ENCODE data around the gene TMEM117.

TMEM117 gene

GRCh38 chr12:43835656-43836474, at the start of gene TMEM117:
TMEM117 (plus strand) TSS chr12:43836081.
- peak; percentile 17 to 27 for DNase-seq (ENCODE audit: low read depth in 2 of 2, low spot score in 1 of 2)

GRCh38 chr12:43786899-43787693, 48.8 kb upstream of the TMEM117 start:
- no peak for DNase-seq (ENCODE audit: low read depth in 2 of 2, low spot score in 1 of 2)

GRCh38 chr12:43789941-43790340, 45.9 kb upstream of the TMEM117 start:
- DNase-seq (ENCODE audit: low read depth in 2 of 2, low spot score in 1 of 2) = no peak

- DNase-seq (ENCODE audit: low read depth in 2 of 2, low spot score in 1 of 2) = no peak
These were observed 40.1 kb upstream of the TMEM117 start for GRCh38 chr12:43795716-43796280.

GRCh38 chr12:43797561-43798217, 38.2 kb upstream of the TMEM117 start:
- DNase-seq (ENCODE audit: low read depth in 2 of 2, low spot score in 1 of 2) = no peak

GRCh38 chr12:43805149-43805859, 30.6 kb upstream of the TMEM117 start:
- DNase-seq (ENCODE audit: low read depth in 2 of 2, low spot score in 1 of 2) = no peak

GRCh38 chr12:43805860-43806736, 29.8 kb upstream of the TMEM117 start, which contains the start of gene TWF1:
TWF1 (minus strand) TSS chr12:43806317; CDS start chr12:43806245, 72 bp downstream.
- peak; percentile 65 to 68 for DNase-seq (ENCODE audit: low read depth in 2 of 2, low spot score in 1 of 2)

DNA sequence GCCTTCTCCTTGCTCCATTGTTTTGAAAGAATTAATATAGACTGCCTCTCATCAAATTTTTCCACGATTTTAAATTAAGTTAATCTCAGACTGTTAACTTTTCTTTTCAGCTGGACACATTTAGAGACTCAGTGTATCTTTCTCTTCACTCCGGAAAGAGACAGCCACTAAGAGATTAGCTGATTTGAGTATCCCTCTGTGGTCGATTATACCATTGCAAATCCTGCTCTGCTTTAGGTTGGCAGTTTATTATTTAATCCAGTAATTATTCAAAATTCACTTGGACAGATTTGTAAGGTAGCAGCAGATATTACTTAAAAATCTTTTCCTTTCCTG, 29.2 kb upstream of the TMEM117 start:
- no peak for DNase-seq (ENCODE audit: low read depth in 2 of 2, low spot score in 1 of 2)

DNA sequence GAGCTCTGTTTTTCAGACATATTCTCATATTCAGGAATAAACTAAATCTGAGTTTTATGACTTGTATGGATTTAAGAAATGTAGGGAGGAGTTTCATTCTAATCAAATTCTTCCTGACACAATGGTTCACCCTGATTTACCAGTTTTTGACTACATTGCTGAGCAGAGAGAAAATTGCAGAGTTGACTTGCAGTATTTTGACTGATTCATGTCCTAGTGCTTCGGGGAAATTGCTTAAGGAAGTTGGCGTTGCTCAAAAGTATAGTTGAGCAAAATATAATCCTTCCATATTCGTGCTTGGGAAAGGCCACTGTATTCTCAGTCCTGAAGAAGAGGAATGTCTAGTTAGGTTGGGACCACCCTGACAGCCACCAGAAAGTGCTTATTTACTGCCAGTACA, 28.5 kb upstream of the TMEM117 start:
- no peak for DNase-seq (ENCODE audit: low read depth in 2 of 2, low spot score in 1 of 2)

DNA sequence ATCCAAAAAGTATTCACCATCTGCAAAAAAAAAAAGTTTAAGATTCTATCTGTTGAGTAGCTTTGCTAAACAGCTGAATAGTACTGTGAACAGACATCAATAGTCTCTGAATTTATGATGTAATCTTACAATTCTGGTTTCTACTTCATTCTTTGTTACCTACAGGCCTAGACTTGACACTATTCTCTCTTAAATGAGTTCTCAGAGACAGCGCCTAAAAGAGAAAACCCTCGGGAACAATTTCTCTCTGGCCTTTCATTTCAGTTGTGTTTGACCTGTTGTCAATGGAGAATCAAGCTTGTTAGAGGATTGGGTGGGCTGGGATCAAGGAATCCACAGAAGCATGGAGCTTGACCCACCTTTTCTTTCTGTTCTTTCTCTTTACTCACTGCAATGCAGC, 23.8 kb upstream of the TMEM117 start:
- no peak for DNase-seq (ENCODE audit: low read depth in 2 of 2, low spot score in 1 of 2)

DNA sequence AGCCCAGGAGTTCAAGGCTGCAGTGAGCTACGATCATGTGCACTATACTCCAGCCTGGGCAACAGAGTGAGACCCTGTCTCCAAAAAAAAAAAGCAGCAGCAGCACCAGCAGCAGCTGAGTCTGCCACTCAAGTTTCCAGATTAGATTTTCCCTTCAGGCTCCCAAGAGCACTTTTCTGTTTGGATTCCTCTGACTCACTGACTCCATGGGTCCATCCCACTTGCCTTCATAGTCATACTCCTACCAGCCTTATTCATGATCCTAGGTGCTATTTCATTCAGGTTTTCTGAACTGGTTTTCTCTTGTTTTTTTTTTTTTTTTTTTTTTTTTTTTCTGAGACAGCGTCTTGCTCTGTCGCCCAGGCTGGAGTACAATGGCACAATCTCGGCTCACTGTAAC, 23.0 kb upstream of the TMEM117 start:
- no peak for DNase-seq (ENCODE audit: low read depth in 2 of 2, low spot score in 1 of 2)

GRCh38 chr12:43815416-43815815, 20.5 kb upstream of the TMEM117 start:
- DNase-seq (ENCODE audit: low read depth in 2 of 2, low spot score in 1 of 2) = no peak

DNA sequence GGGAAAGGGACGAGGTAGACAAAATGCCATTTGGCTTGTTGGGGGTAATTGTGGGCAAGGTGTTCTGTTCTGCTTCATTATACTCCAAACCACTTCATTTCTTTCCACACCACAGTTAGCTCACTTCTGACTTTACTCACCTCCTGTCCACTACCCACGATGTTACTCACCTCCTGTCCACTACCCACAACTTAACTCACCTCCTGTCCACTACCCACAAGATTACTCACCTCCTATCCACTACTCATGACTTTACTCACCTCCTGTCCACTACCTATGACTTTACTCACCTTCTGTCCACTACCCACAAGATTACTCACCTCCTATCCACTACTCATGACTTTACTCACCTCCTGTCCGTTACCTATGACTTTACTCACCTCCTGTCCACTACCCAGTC, 19.7 kb upstream of the TMEM117 start:
- no peak for DNase-seq (ENCODE audit: low read depth in 2 of 2, low spot score in 1 of 2)

DNA sequence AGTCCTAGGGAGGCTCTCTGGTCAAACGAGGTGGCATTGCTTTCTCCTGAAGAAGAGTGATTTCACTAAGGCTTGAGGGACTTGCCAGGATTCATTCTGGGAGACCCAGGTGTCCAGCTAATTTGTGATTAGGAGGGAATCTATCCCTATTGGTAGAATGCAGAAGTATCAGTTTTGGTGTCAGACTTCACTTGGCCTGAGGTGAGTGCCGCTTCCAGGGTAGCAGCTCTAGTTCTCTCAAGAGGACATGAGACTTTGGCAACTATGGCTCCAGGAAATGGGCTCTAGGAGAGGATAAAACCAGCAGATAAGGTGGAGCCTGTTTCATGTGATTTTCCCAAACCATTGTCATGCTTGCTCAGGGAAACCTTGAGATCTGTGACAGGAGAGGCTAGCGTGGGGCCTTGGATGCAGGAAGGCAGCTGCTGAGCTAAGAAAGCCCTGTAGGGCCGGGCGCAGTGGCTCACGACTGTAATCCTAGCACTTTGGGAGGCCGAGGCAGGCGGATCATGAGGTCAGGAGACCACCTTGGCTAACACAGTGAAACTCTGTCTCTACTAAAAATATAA, 11.6 kb upstream of the TMEM117 start:
- no peak for DNase-seq (ENCODE audit: low read depth in 2 of 2, low spot score in 1 of 2)

DNA sequence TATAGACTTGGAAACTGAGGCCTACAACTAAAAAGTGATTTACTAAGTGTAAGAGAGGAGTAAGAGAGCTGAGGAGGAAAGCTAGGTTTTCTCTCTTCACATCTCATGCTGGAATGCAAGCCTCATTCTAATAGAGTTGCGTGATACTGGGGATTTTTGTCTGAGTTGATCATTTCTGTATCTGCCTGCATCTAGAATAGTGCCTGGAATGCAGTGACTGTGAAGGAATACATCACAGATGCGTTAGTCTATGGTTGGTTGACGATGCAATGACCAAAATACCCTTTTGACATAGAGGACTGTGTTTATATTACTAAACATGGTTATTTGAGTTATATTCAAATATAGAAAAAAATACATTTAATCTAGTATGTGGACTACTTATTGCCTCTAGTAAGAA, 9.2 kb upstream of the TMEM117 start:
- DNase-seq (ENCODE audit: low read depth in 2 of 2, low spot score in 1 of 2) = no peak

GRCh38 chr12:43827093-43827492, 8.8 kb upstream of the TMEM117 start:
- DNase-seq (ENCODE audit: low read depth in 2 of 2, low spot score in 1 of 2) = no peak

GRCh38 chr12:43832463-43833168, 3.3 kb upstream of the TMEM117 start:
- no peak for DNase-seq (ENCODE audit: low read depth in 2 of 2, low spot score in 1 of 2)

- no peak for DNase-seq (ENCODE audit: low read depth in 2 of 2, low spot score in 1 of 2)
These were observed 621 bp upstream of the TMEM117 start for GRCh38 chr12:43835264-43835655.

DNA sequence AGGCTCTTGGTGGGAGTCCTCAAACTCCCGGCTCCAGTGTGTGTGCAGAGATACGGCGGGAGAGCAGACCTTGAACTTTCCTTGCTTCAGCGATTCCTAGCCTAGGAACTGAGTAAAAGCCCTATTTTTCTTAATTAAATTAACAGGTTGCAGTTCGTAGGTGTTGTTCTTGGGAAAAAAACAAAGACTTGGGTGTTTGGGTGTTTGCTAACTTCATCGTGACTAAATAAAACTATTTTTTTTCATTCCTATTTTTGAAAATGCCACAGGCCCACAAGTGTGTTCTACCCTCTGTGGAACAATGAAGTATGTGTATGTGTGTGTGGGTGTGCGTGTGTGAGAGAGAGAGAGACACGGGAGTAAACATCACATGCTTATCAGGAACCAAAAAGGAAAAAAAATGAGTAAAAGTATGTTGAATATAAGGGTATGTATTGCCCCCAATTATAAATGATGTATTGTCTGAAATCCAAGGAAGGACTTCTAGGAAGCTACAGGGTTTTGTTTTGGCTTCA, 651 bp downstream of the TMEM117 start:
- no peak for DNase-seq (ENCODE audit: low read depth in 2 of 2, low spot score in 1 of 2)

Data from stimulated activated CD8-positive, alpha-beta memory T cell treated with anti-CD3 and anti-CD28 coated beads, Interleukin-4, amount 100 ng/mL, for 1 hour (primary cell).